GM11168 (cell line): ENCODE data around the gene DAPK2.

ENCODE experiments used
- in situ Hi-C: fragments of 300-500 bp; cut with MboI; formaldehyde crosslinking; loops from one replicate; pipeline ENCODE4 v1.12.0; 2022; ENCODE audit warnings: low sequenced_read_pairs; ENCODE audit not compliant: unreplicated experiment

DAPK2 gene

GRCh38 chr15:63922916-63923315 lies 123.4 kb downstream of the DAPK2 start:
- in situ Hi-C loops = no loop called here

GRCh38 chr15:63922261-63922904 lies 123.9 kb downstream of the DAPK2 start:
- in situ Hi-C loops = no loop called here

- in situ Hi-C loops = no loop called here
These were observed 125.6 kb downstream of the DAPK2 start for GRCh38 chr15:63920504-63921175.

GRCh38 chr15:63918901-63919348 lies 127.4 kb downstream of the DAPK2 start:
- in situ Hi-C loops = no loop called here

- in situ Hi-C loops = no loop called here
These were observed 128.0 kb downstream of the DAPK2 start for GRCh38 chr15:63918317-63918672.

- in situ Hi-C loops = no loop called here
These were observed 128.5 kb downstream of the DAPK2 start for GRCh38 chr15:63917588-63918316.

GRCh38 chr15:63915873-63916771 lies 130.2 kb downstream of the DAPK2 start:
- in situ Hi-C loops = no loop called here

- in situ Hi-C loops = no loop called here
These were observed 130.9 kb downstream of the DAPK2 start for GRCh38 chr15:63915209-63915872.

- in situ Hi-C loops = no loop called here
These were observed 132.4 kb downstream of the DAPK2 start for GRCh38 chr15:63913786-63914315.

GRCh38 chr15:63913336-63913735 lies 132.9 kb downstream of the DAPK2 start:
- in situ Hi-C loops = no loop called here

- in situ Hi-C loops = no loop called here
These were observed 134.1 kb downstream of the DAPK2 start for GRCh38 chr15:63912061-63912615.

GRCh38 chr15:63911160-63911559 lies 135.1 kb downstream of the DAPK2 start:
- in situ Hi-C loops = no loop called here

GRCh38 chr15:63909819-63910437 lies 136.4 kb downstream of the DAPK2 start:
- in situ Hi-C loops = no loop called here

- in situ Hi-C loops = no loop called here
These were observed 137.3 kb downstream of the DAPK2 start for GRCh38 chr15:63908991-63909390.

- in situ Hi-C loops = no loop called here
These were observed 138.0 kb downstream of the DAPK2 start for GRCh38 chr15:63908281-63908680.

GRCh38 chr15:63907521-63907920 lies 138.8 kb downstream of the DAPK2 start:
- in situ Hi-C loops = no loop called here

GRCh38 chr15:63906266-63906584 lies 140.1 kb downstream of the DAPK2 start:
- in situ Hi-C loops = no loop called here

GRCh38 chr15:63905558-63906265 lies 140.6 kb downstream of the DAPK2 start:
- in situ Hi-C loops = no loop called here
